ENCODE results near the gene ZNF511.

GRCh38 chr10:133271521-133272300, 37.0 kb upstream of the ZNF511 start:
- TF ChIP-seq CTCF (IDR thresholded peaks at IDR 0.05) (no peak), POLR2A (IDR thresholded peaks at IDR 0.05) (no peak)
